HG03095 (cell line): Measurements from ENCODE around the gene BCL2.

ENCODE experiments used
- ATAC-seq: cut with Tn5 transposase; IDR thresholded peaks from one replicate; pipeline ENCODE4 v1.9.1; 2021; ENCODE audit warnings: moderate library complexity; ENCODE audit not compliant: unreplicated experiment

BCL2 gene

GRCh38 chr18:63187223-63187574 lies 132.4 kb downstream of the BCL2 start:
- ATAC-seq = no peak

GRCh38 chr18:63186520-63187222 lies 132.9 kb downstream of the BCL2 start:
- ATAC-seq = no peak

- no peak for ATAC-seq
Observed at GRCh38 chr18:63185984-63186383, 133.6 kb downstream of the BCL2 start.

DNA sequence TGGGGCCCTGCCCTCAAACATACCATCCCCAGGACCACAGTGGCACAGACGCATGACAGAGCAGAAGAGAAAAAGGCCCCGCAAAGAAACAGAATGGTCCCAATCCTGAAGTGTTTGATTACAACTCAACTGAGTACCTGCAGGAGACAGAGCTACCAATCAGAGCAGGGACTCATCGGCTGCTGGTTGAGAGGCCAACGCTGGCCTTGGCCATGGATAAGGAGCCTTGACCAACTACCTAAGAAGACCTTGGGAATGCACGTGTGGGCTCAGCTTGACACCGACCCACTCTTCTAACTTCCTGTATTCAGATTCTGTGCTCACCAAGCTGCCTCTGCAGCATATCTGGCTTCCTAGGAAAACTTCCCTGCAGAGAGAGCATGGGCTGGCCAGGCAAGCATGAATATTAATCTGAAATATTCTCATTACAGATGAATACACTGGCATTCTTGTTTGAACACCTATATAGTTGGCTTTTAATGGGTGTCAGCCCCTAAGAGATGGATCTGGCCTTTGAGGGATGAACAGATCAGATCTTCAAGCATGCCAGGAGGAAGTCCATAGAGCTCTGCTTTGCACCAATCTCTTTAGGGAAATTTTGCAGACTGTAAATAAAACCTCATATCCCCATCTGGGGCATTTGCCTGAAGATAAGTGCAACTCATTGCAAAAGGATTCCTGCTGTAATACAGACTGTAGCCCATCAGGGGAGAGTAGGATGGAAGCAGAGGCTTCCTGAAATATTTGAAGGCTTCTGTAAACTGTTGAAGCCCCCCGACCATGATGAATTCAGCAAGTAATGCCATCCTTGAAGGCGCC lies 135.4 kb downstream of the BCL2 start:
- ATAC-seq = no peak

- no peak for ATAC-seq
Observed at GRCh38 chr18:63183378-63183777, 136.2 kb downstream of the BCL2 start.

- ATAC-seq = no peak
Observed at GRCh38 chr18:63182861-63183260, 136.7 kb downstream of the BCL2 start.

DNA sequence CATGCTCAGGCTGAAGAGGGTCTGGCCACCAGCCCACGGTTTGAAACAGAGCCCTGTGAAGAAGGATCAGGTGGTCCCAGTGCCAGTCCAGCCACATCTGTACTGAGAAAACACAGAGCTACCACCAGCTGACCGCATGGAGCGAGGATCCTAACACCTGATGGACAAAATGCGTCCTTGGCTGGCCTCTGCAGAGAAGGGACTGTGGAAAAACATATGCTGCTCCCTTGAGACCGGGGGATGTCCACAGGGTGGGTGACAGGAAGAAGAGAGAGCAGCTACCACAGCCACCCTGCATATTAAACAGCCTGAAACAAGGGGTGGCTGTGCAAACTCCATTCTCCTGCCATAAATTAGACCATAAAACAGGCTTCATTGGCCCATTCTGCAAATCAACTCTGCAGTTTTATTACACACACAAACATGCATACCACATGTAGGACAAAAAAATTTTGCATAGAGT lies 137.2 kb downstream of the BCL2 start:
- ATAC-seq = no peak

DNA sequence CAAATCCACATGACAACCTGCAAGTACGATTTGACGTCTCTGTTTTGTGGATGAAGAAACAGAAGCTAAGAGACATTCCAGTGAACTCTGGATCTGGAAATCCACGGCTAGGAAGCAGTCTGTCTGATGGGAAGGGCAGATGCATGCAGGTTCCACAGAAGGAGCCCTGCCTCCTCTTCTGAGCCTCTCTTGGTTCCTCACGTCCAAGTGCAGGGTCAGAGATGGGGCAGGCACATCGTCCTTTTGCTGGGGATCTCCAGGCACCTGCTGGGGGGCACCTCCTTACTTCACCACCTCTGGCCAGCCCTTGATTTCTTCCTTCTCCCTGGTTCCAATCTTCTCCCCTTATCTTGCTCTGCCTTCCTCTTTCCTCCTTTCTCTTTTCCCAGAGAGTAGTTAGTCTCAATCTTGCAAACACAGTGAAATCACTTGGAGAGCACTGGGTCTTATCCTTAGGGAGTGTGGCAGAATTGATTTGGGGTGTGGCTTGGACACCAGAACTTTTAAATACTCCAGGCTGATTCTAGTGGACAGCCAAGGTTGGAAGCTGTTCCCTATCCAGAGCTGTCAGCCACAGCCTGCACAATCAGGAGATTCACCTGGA lies 137.8 kb downstream of the BCL2 start:
- no peak for ATAC-seq

DNA sequence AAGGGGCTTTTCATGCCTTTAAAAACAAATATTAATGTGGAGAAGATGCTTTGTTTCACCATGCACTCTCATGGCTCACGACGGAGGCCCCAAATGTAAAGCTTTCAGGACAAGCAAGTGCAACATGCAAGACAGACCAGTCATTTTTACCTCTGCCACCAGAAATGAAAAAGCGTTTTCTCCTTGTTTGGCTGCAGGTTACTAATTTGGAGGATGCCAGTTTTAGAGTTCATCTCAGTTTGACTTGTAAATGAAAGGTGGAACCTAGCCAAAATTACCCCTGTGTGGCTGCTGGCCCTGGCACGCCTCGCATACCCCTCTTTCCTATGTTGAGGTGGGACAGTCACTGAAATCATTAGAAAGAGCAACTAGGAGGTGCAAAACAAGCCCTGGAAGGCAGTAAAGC lies 138.6 kb downstream of the BCL2 start:
- ATAC-seq = no peak

DNA sequence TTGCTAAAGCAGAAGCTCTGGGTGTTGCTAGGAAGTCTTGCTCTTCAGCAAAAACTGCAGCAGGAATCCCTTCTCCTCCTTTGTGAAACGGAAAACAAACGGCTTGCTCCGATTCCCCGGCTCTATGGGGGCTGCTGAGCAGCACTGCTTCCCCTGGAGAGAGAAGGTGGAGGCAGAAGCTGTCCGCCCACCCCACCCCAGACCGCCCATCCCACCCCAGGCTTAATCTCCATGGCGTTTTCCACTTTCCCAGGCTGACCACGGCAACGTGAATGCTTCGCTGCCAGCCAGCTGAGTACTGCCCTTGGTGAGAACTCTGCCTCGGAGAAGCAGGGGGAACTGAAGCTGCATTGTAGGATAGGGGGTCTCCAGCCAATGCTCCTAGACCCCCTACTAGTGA lies 139.2 kb downstream of the BCL2 start:
- ATAC-seq = no peak

GRCh38 chr18:63179422-63179821 lies 140.1 kb downstream of the BCL2 start:
- no peak for ATAC-seq

GRCh38 chr18:63178971-63179370 lies 140.6 kb downstream of the BCL2 start:
- no peak for ATAC-seq

- ATAC-seq = no peak
Observed at GRCh38 chr18:63177919-63178821, 141.4 kb downstream of the BCL2 start.

GRCh38 chr18:63177259-63177658 lies 142.3 kb downstream of the BCL2 start:
- no peak for ATAC-seq

GRCh38 chr18:63175264-63175663 lies 144.3 kb downstream of the BCL2 start:
- ATAC-seq = no peak

DNA sequence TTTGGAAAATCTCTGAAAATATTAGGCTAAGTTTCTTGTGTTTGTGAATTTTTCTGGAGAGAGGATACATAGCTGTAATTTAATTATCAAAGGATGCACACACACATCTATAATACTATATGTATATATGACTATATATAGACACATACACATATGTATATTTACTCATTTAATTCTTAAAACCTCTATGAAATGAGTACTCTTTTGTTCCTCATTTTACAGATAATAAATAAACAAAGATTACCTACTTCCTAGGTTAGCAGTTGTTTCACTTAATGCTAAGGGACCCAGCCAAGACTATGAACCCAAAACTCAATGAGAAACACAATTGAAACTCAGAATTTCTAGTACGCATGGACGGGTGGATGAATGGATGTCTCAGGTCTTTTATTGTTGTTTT lies 145.6 kb downstream of the BCL2 start:
- ATAC-seq = no peak

DNA sequence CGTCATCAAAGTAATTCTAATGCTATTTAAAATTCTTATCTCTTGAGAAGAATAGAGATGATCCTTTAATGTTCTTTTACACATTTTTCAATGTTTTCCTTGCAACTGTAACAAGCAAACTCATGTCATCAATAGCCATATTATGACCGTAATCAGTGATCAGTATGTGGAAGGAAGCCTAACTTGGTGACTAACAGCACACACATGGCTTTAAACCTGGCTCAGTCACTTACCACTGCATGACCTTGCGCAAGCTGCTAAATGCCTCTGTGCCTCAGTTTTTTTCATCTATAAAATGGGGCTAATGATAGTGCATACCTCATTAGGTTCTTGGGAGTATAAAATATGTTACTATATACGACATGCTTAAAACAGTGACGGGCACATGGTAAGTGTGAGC lies 149.7 kb downstream of the BCL2 start:
- no peak for ATAC-seq

DNA sequence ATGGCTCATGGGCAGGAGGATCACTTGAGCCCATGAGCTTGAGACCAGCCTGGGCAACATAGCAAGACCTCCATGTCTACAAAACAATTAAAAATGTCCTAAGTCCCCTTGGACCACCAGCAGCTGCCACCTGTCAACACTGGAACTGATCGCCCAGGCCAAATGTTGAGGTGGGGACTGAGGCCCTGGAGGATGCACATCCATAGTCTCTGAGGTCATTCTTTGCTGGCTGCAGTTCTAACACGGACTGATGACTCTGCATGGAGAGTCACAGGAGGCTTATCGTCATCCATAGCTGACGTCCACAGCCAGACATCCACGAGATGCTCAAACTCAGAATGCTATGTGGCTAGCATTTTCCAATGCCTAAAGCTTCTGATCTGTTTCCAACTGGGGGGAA lies 151.3 kb downstream of the BCL2 start:
- no peak for ATAC-seq

GRCh38 chr18:63166142-63166541 lies 153.4 kb downstream of the BCL2 start:
- ATAC-seq = no peak

GRCh38 chr18:63164396-63164795 lies 155.2 kb downstream of the BCL2 start:
- ATAC-seq = no peak
